ENCODE data around the gene VKORC1L1. TPM values are rescaled to one million over a fixed set of nuclear protein-coding genes. Genes with fewer than 3 reads are reported as not detected.
A peak's percentile ranks its signal among the peaks of the same experiment; 100 is the strongest.
"Not testable (repeated sequence)": the region's sequence is repeated elsewhere in the genome, so short reads cannot be mapped to it uniquely, and the experiment has no call there.

The VKORC1L1 gene
- total RNA-seq, 1 experiment from 2014 or later = 6.9 TPM

- DNase-seq (ENCODE audit: low read depth); in situ Hi-C loops (cut with HindIII; ENCODE audit: low pct_unique_long_range_greater_than_20kb, low sequenced_read_pairs): not testable (repeated sequence)
Measured at GRCh38 chr7:65879292-65880153, 6.6 kb downstream of the VKORC1L1 start.

DNA sequence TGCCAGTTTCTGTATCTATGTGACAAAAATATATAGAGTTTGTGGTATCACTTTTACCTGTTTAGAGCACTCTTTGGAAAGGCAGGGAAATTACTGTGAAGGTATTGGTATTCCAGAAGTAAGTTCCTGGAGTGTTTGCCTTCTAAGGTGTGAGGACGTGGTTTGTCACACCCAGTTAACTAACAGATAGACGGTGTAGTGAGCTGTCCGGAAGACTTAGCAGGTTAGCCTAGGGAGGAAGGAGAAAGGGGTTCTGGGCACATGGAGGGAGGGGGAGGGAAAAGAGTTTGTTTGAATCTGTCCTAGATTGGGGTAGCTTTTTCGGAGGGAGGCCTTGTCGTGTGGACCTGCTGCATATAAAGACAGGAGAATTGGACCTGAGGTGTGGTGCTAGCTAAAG is 7.4 kb downstream of the VKORC1L1 start:
- DNase-seq (ENCODE audit: low read depth); in situ Hi-C loops (cut with HindIII; ENCODE audit: low pct_unique_long_range_greater_than_20kb, low sequenced_read_pairs): not testable (repeated sequence)

DNA sequence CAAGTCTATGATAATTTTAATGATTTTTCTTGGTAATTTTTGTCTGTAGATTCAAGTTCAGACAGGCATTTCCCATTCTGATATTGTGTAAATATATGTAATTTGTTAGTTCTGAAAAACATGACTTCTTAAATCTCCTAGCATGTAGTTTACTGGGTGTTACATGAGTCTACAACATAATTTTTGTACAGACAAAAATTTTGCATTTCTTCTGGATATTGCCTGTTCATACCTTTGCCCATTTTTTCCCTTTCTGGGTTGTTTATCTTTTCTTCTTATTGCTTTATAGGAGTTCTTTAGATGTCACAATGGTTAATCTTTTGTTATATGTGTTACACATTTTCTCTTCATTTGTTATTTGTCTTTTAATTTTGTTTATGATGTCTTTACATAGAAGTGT is 12.1 kb downstream of the VKORC1L1 start:
- DNase-seq (ENCODE audit: low read depth) = not testable (repeated sequence)

GRCh38 chr7:65885533-65885932 is 12.7 kb downstream of the VKORC1L1 start:
- in situ Hi-C loops (cut with HindIII; ENCODE audit: low pct_unique_long_range_greater_than_20kb, low sequenced_read_pairs); DNase-seq (ENCODE audit: low read depth): not testable (repeated sequence)

More for the DNA sequence above, 12.1 kb downstream of the VKORC1L1 start:
- in situ Hi-C loops (cut with HindIII; ENCODE audit: low pct_unique_long_range_greater_than_20kb, low sequenced_read_pairs) = not testable (repeated sequence)

DNA sequence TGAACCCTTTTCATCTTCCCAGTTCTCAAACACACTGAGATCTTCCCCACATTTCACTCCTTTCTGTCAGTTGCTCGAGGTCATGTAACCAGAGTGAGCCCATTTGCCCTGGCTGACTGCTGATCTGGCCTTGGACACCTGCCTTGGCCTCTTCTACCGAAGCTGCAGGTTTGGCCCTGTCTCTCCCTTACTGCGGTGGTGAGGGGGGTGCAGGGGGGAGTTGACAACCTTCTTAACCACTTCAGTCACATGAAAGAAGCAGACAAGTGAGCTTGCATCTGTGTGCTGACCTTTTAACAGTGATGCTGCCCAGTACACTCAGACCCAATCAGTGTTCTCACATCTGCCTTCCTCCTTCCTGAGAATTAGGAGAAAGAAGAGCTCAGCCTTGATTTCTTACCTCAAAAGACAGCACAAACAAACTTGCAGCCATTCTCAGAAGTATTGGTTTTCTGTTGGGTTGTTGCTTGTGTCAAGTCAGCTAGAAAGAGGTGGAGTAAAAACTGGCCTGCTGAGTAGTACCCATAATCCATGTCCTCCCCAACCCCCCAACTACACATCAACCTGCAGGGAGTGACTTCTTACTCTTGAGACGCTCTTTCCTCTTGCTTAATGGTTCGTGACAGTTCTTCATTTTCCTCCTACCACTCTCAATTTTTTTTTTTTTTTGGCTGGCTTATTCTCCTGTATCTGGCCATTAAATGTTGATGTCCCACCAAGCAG is 15.7 kb downstream of the VKORC1L1 start:
- peak; percentile 30 for DNase-seq (ENCODE audit: low read depth)
- in situ Hi-C loops (cut with HindIII; ENCODE audit: low pct_unique_long_range_greater_than_20kb, low sequenced_read_pairs) = not testable (repeated sequence)

DNA sequence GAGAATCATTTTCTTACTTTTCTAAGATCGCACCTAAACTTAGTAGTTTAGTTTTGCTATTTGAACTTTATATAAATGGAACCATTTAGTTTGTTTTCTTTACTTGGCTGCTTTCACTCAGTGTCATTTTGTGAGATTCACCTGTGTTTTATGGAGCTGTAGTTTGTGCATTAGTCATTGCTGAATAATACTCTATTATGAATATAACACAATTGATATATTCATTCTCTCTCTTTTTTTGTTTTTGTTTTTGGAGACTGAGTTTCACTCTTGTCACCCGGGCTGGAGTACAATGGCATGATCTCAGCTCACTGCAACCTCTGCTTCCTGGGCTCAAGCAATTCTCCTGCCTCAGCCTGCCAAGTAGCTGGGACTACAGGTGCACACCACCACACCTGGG is 16.8 kb downstream of the VKORC1L1 start:
- not testable (repeated sequence) for DNase-seq (ENCODE audit: low read depth)

DNA sequence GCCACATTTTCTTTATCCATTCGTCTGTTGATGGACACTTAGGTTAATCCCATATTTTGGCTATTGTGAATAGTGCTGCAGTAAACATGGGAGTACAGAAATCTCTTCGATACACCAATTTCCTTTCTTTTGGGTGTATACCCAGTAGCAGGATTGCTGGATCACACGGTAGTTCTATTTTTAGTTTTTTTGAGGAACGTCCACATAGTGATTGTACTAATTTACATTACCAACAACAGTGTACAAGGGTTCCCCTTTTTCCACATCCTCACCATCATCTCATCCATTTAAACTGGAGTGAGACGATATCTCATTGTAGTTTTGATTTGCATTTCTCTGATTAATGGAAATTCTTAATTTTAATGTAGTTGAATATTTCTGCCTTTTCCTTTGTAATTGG is 19.3 kb downstream of the VKORC1L1 start:
- DNase-seq (ENCODE audit: low read depth) = no peak

More for the DNA sequence above, 16.8 kb downstream of the VKORC1L1 start:
- in situ Hi-C loops (cut with HindIII; ENCODE audit: low pct_unique_long_range_greater_than_20kb, low sequenced_read_pairs) = not testable (repeated sequence)

GRCh38 chr7:65892835-65893234 is 20.0 kb downstream of the VKORC1L1 start:
- in situ Hi-C loops (cut with HindIII; ENCODE audit: low pct_unique_long_range_greater_than_20kb, low sequenced_read_pairs) = no loop called here
- DNase-seq (ENCODE audit: low read depth) = no peak

More for the DNA sequence above, 19.3 kb downstream of the VKORC1L1 start:
- in situ Hi-C loops (cut with HindIII; ENCODE audit: low pct_unique_long_range_greater_than_20kb, low sequenced_read_pairs) = no loop called here

- in situ Hi-C loops (cut with HindIII; ENCODE audit: low pct_unique_long_range_greater_than_20kb, low sequenced_read_pairs) = no loop called here
- no peak for DNase-seq (ENCODE audit: low read depth)
Measured at GRCh38 chr7:65896279-65896870, 23.5 kb downstream of the VKORC1L1 start.

DNA sequence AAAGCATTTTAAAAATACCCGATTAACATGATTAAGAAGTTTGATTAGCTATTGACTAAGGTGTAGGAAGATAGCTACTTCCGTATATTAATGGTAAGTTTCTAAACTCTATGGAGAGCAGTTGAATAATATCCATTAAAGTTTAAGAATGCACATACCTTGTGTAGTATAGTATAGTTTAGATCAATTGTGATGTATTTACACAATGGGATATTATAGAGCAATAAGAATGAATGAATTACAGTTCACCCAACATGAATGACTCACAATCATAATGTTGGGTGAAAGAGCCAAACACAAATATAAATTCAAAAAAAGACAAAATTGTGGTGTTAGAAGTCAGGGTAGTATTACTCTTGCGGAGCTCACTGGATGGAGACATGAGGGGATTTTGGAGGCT is 24.4 kb downstream of the VKORC1L1 start:
- DNase-seq (ENCODE audit: low read depth); in situ Hi-C loops (cut with HindIII; ENCODE audit: low pct_unique_long_range_greater_than_20kb, low sequenced_read_pairs): not testable (repeated sequence)

DNA sequence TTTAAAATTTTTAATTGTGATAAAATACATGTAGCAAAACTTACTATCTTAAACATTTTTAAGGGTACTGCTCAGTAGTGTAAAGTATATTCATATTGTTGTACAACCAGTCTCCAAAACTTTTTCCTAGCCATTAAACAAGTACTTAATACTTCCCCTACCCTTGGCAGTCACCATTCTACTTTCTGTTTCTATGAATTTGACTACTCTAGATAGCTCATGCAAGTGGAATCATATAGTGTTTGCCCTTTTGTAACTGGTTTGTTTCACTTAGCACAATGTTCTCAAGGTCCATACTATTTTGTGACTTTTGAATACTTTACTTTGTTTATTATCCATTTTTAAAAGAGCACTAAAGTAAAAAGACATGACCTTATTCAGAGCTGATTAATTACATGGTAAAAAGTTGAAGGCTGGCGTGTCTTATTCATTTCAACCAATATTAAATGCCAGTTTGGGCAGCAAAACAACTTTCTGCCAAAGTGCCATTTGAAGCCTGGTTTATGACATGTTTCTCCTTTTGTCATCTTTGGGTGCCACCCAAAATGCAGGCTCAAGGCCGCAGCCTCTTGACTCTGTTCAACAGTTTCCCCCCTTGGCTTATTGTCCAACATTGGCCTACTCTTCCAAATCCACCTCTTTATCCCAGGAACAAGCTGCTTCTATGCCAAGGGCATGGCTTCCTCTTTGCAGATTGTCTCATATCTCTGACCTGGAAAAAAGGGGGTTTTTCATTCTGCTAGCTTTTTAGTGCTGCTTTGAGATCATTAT is 26.0 kb downstream of the VKORC1L1 start:
- in situ Hi-C loops (cut with HindIII; ENCODE audit: low pct_unique_long_range_greater_than_20kb, low sequenced_read_pairs); DNase-seq (ENCODE audit: low read depth): not testable (repeated sequence)

DNA sequence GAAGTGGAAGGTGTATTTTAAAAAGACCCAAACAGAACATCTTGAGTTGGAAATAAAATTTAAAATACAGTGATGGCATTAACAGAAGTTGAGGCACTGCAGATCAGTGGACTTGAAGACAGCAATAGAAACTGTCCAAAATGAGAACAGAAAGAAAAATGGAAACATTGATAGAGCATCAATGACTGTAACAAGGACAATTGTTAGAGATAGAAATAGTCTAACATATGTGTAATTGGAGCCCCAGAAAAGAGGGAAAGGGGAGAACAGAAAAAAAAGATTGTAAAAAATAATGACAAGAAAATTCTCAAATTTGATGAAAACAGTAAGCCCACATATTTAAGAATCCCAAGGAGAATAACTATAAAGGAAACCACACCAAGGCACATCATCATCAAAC is 29.4 kb downstream of the VKORC1L1 start:
- in situ Hi-C loops (cut with HindIII; ENCODE audit: low pct_unique_long_range_greater_than_20kb, low sequenced_read_pairs) = no loop called here
- DNase-seq (ENCODE audit: low read depth) = peak; percentile 16

GRCh38 chr7:65907501-65908198 is 34.8 kb downstream of the VKORC1L1 start:
- in situ Hi-C loops (cut with HindIII; ENCODE audit: low pct_unique_long_range_greater_than_20kb, low sequenced_read_pairs) = no loop called here
- DNase-seq (ENCODE audit: low read depth) = peak; percentile 88

DNA sequence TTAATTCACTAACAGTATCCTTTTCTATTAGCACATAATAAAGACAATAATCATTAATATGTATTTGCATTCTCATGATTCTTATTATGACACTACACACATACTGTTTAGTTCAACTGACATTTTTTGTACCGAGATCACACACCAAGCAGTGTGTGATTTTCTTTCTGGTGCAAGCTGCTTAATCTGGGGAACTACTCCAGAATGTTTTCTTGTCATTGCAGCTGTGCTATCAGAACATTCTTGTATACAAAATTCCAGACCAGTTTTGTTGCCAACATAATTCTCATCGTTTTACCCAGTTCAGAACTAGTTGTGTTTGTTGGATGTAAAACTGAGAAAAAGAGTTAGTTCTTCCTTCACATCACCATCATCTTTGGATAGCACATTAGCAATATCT is 37.4 kb downstream of the VKORC1L1 start:
- in situ Hi-C loops (cut with HindIII; ENCODE audit: low pct_unique_long_range_greater_than_20kb, low sequenced_read_pairs) = no loop called here
- DNase-seq (ENCODE audit: low read depth) = no peak

DNA sequence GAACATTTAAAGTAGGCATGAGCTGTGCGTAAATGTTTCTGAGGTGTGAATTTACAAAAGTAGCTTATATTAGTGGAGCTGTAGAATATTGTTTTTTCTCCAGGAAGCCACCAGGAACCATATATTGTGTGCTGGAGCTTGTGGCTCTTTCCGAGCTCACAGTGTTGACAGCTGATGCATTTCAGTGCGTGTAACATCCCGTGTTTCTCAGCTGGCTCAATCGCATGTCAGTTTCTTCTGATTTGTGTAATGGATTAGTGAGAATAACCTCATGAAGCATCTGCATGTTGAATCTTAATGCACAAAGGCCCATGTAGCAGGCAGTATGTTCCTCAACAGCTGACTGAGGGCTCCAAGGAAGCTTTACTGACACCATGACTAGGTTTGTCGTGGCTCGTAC is 39.4 kb downstream of the VKORC1L1 start:
- in situ Hi-C loops (cut with HindIII; ENCODE audit: low pct_unique_long_range_greater_than_20kb, low sequenced_read_pairs) = no loop called here
- DNase-seq (ENCODE audit: low read depth) = no peak

GRCh38 chr7:65915921-65916657 is 43.2 kb downstream of the VKORC1L1 start:
- in situ Hi-C loops (cut with HindIII; ENCODE audit: low pct_unique_long_range_greater_than_20kb, low sequenced_read_pairs) = no loop called here
- DNase-seq (ENCODE audit: low read depth) = no peak

- in situ Hi-C loops (cut with HindIII; ENCODE audit: low pct_unique_long_range_greater_than_20kb, low sequenced_read_pairs) = no loop called here
- no peak for DNase-seq (ENCODE audit: low read depth)
Measured at GRCh38 chr7:65923316-65923715, 50.4 kb downstream of the VKORC1L1 start.
